COLO829 (cell line): Measurements from ENCODE around the gene VPS39.

Experiments
- DNase-seq: peaks from one replicate; pipeline ENCODE4 v3.0.0; 2012; ENCODE audit warnings: low spot score

The VPS39 gene

DNA sequence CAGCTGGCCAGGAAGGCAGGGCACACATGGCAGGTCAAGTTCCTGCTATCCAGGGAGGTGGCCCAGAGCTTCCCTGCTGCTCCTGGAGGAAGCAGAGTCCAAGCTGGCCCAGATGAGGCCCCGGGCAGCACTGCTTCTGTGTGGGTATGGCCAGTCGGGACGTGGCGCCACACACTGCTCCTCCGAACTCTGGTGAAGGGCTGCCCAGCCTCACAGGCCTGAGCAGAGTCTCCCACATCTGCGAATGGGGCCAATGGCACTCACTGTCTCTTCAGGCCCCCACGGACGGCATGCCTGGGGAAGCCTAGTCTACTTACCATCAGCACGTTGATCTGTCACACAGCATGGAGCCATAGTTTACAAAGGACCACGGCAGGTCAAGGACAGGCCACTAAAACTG lies 49.2 kb downstream of the VPS39 start:
- no peak for DNase-seq

DNA sequence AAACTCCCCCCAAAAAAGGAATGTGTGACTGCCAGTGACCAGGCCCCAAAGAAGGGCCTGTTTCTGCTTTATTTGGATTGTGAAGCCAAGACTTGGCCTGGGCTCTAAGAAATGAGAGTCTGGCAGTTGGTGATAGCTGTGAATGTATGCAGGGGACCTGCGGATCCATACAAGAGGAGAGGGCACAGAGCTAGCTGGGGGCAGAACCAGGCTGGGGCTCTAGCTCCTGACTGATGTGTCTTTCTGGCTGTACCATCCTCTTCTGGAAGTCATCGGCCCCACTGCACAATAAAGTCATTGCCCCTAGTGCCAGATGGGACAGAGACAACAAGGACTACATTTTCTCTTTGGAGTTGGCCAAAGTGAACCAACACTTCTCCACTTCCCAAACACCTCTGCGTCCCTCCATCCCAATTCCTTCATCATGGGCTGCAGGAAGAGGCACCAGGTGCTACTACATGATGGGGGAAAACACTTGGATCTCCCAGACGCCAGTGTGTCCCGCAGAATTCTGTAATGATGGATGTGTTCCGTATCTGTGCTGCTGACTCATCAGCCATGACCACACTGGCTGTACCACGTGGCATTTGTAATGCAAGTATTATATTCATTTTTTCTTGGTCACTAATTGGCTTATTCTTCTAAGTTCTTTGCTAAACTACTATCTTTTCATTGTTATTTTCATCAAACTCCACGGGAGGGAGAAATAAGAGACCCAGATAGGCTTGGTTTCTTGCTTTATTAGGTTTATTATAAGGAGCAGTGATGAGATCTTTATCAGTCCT lies 49.9 kb downstream of the VPS39 start:
- DNase-seq, result peak; percentile 13

DNA sequence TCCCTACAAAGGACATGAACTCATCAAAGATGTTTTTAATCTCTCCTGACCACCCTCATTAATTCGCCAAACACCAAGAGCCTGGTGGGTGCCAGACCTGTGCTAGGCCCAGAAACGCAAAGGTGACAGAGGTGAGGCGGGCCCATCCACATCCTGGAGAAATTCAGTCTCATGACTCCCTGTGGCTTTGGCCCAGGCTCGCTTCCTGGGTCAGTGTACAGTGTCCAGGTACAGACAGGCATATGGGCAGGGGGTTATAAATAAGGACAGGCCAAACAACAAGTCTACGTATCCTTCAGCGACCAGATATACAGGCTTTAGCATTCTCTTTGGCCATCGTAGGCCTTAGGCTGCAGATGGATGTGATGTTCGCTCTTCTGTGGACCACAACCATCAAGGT lies 50.7 kb downstream of the VPS39 start:
- no peak for DNase-seq

DNA sequence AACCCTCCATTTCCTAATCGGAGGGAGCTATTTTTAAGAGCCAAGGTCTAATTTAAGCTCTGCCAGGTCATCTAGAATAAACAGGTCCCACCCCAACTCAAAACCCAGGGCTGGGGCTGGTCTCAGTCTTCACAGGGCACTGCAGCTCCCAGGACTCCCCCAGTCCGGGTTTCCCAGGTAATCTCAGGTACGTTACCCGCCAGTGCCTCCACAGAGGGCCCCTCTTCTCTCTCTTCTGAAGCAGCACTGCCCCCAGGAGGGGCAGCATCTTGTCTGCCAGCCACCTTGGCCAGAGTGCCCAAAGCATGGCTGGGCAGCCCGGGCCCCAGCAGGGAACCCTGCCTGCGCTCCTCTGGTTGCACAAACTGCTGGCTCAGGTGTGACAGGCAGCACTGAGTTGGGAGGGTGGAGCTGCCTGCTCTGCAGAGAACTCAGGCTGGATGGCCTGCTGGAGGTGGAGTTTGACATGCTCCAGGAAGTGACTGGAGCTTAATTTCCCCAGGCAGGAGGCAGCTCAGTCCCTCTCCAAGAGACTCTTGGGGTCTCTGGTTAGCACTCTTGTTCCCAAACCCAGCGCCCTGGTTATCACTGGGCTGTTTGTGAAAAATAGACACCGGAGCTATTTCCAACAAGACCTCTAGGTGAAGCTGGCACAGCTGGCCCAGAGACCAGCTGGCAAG lies 51.7 kb downstream of the VPS39 start, which contains the start of gene PLA2G4F:
TSS of gene PLA2G4F (minus strand) at position 394 of the 680 bp plus-strand sequence. CDS start at position 307, 87 bp downstream.
- DNase-seq, result no peak

GRCh38 chr15:42155546-42156242 lies 52.4 kb downstream of the VPS39 start:
- no peak for DNase-seq

DNA sequence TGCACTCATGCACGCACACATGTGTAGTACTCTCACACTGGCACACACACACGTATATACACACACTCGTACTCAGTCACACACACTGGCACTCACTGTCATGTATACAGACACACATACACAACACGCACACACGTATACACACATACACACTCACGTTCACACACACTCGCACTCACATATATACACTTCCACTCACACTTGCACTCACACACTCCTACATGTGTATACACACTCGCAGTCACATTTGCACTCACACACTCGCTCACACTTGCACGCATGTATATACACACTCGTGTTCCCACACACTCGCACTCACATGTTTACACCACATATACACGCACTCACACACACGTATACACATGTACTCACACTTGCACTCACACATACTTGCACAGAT lies 53.1 kb downstream of the VPS39 start:
- DNase-seq, result no peak

- no peak for DNase-seq
These were observed 53.7 kb downstream of the VPS39 start for GRCh38 chr15:42154212-42154941.

GRCh38 chr15:42153874-42154211 lies 54.3 kb downstream of the VPS39 start:
- DNase-seq, result no peak

DNA sequence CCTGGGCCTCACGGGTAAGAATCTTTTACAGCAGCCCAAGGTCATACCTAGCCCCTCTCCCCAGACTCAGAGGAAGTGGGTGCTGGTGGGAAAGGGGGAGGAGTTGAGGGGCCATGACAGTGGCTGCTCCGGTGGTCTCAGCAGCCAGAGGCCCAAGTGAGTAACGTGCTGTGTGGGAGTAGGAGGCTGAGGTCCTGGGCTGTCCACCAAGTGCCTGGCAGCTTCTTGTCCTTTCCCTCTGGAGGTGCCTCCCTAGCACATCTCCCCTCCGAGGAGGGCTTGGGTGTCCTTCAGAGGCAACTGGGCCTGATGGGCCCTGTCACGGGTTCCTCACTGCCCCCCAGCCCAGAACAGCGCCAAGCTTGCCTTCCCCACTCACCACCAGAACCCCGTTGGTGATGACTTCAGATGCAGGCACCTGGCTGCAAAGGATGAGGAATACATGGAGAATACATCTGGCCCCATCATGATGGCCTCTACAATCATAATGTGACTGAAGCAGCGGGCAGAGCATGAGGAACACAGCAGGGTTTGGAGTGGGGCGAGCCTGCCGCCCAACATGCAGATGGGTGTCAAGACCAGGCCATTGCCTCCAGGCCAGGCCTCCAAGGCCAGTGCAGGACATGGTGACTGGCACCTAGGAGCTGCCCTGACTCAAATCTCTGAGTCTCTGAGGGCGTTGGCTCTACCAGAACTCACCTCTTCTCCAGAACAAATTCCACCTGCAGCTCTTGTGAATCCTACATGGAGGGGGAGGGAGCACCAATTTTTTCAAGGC lies 55.0 kb downstream of the VPS39 start:
- no peak for DNase-seq

DNA sequence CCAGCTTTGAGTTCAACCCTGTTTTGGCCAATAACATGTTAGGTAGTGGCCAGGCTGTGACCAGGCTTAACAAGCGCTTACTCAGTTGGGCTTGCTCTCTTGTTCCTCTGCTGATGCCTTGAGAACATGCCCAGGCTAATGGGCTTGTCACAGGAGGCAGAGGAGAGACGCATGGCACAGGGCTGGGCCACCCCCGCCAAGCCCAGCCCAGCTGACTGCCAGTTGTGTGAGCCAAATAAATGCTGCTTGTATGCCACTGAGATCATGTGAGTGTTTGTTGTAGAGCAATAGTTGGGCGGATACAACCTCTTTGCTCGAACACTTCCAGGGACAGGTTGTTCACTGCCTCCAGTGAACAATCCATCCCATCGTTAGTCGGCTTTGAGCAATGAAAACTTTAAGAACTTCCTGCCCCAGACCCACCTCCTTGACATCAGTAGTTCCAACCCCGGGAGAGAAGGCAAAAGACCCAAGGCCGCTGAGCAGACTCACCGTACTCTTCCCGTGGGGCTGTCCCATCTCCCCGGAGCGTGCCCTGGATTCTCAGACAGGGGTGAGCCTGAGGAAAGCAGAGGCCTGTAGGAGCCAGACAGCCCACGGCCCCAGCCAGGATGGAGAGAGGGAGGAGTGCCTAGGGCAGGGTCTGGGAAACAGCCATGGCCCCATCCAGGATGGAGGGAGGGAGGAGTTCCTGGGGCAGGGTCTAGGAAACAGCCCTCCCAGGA lies 55.7 kb downstream of the VPS39 start:
- DNase-seq, result peak; percentile 17

GRCh38 chr15:42151736-42152135 lies 56.4 kb downstream of the VPS39 start:
- peak; percentile 7 for DNase-seq

- DNase-seq, result no peak
These were observed 57.0 kb downstream of the VPS39 start for GRCh38 chr15:42151141-42151561.

- no peak for DNase-seq
These were observed 57.7 kb downstream of the VPS39 start for GRCh38 chr15:42150219-42150970.

DNA sequence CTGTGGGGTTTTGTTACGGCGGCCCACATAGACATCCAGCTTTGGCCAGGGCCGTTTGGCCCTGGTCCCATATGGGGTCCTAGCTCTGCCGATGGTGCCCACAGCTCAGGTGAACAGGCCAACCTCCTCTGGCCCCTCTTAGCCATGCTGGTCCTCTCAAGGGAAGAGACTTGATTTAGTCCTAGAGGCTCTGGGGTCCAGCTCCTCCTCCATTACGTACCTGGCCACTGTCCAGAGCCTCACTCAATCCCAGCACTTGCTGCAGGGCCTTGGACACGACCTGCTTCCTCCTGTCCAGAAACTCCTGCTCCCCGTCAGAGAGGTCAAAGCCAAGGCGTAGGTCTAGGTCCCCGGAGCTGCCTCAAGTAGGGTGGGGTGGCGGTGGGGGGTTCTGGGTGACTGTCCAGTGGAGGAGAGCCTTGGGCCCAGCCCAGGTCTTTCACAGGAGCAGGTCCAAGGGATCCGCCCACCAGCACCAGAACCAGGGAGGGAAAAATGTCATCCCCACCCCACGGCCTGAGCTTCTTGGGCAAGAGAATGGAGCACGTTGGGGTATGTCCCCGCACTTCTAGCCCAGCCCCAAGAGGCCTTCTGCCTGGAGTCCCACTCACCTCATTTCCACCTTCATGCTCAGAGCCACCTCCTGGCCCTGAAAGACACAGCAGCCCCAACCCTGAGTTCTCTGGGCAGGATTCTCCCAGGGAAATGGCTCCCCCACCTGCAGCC lies 58.4 kb downstream of the VPS39 start:
- DNase-seq, result no peak

- no peak for DNase-seq
These were observed 59.2 kb downstream of the VPS39 start for GRCh38 chr15:42148808-42149492.

DNA sequence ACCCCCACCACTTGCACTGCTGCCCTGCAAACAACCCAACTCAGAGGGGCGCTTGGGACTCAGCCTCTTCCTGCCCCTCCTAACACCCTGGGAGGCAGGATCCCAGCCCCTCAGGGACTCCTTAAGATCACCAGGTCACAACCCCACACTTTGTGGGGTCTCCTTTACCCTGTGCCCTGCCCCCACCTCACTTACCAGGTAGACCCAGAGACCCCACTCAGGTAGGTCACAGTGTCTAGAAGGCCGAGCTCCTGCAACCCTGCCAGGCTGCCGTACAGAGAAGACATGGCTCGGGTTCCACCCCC lies 60.7 kb downstream of the VPS39 start:
- DNase-seq, result no peak

DNA sequence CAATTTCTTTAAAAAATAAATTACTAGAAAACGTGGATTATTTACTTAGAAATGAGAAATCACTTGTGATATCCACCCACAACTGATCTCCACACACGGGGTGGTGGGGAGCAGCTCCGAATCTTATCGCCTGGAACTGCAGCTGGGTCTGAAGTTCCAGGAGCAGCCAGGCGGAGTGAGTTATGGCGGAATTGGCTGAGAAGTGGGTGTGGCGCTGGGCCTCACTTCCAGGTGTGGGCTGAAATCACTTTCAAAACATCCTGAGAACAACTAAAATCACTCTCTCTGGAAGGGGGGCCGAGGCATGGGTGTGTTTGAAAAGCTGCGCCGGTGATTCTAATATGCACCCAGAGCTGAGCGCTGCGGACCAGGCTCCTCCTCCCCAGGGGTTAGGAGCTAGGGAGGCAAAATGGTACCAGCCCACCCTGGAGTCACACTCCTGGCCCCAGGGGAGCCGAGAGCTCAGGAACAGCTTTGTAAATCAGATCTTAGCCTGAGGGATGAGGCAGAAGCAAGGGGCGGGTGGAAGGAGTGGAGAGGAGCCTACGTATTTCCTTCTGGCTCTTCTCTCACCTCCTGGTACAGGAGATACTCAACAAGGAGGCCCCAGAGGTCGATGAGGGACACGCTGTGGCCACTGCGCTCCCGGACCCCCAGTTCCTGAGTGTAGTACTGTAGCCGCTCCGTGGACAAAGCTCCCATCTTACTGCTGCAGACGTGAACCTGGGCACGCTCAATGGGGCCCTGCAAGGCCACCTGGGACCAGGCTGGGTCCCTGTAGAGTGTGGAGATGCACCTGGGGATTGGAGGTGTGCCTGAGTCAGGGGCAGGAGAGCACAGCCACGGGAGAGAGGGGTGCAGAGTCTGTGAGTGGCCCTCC lies 61.3 kb downstream of the VPS39 start:
- DNase-seq, result no peak
